ENCODE results near the gene HASPIN. TPM values are rescaled to one million over a fixed set of nuclear protein-coding genes. Genes with fewer than 3 reads are reported as not detected.
"Not testable (repeated sequence)": the region's sequence is repeated elsewhere in the genome, so short reads cannot be mapped to it uniquely, and the experiment has no call there.

Gene HASPIN
- total RNA-seq, 1 experiment from 2014 or later, result 6.4 TPM

DNA sequence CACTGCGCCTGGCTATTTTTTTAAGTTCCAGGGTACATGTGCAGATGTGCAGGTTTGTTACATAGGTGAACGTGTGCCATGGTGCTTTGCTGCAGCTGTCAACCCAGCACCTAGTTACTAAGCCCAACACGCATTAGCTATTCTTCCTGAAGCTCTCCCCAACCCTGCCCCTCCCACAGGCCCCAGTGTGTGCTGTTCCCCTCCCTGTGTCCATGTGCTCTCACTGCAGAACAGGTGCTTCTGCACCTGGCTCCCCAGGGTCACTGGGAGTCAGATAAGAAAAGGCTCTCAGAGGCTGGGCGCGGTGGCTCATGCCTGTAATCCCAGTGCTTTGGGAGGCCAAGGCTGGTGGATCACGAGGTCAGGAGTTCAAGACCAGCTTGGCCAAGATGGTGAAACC lies 6.2 kb downstream of the HASPIN start:
- no peak for DNase-seq (ENCODE audit: unreplicated experiment)
- H3K27ac Mint-ChIP-seq (ENCODE audit: low read depth, unreplicated experiment), result no peak overlapping the region

DNA sequence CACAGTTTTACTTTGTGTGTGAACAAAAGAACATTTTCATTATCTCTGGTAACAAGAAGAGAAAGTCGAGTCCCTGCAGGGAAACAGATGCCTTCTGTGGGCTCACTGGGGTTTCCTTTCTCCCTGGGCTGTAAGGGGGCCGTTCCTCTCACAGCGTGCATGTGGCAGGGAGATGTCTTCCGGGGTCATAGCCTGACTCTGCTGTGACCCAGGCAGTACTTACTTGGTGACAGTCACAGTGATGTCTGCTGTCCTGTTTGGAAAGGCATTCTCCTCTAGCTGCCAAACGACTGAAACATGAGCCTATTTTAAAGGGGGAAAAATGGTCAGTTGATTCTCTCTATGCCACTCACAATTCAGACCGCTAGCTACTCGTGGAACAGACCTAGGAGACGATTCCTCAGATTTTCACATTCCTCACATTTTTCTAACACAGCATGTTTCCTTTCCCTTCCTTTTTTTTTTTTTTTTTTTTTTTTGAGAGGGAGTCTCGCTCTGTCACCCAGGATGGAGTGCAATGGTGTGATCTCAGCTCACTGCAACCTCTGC lies 7.3 kb downstream of the HASPIN start:
- no peaks in the 10 kb centered on the region for H3K27me3 Mint-ChIP-seq (ENCODE audit: insufficient read depth, unreplicated experiment)
- CTCF ChIA-PET, result interaction anchor here (0.7 to 1.2 kb wide), 2 partner anchors 34 to 116 kb away, joined by 5 to 7 read pairs; no protein-coding TSS in a partner anchor
- intact Hi-C loops (cut with micrococcal nuclease), result loop anchor here (10.0 kb wide), 1 partner anchor 344 kb away; no protein-coding TSS in a partner anchor
- no peaks in the 10 kb centered on the region for H3K36me3 Mint-ChIP-seq (ENCODE audit: insufficient read depth, unreplicated experiment)
- no peak for DNase-seq (ENCODE audit: unreplicated experiment)
- no peak overlapping the region for H3K4me3 Mint-ChIP-seq (ENCODE audit: unreplicated experiment)
- H3K4me1 Mint-ChIP-seq (ENCODE audit: insufficient read depth, unreplicated experiment), result peaks cover 4% of the 10 kb centered on the region
- no peak overlapping the region for H3K27ac Mint-ChIP-seq (ENCODE audit: low read depth, unreplicated experiment)
- no TSS peak for BruUV-seq (replicated peaks)
- no peaks in the 10 kb centered on the region for H3K9me3 Mint-ChIP-seq (ENCODE audit: unreplicated experiment)
- POLR2A ChIA-PET, result no interaction called here
- TF ChIP-seq, protein P1, sequence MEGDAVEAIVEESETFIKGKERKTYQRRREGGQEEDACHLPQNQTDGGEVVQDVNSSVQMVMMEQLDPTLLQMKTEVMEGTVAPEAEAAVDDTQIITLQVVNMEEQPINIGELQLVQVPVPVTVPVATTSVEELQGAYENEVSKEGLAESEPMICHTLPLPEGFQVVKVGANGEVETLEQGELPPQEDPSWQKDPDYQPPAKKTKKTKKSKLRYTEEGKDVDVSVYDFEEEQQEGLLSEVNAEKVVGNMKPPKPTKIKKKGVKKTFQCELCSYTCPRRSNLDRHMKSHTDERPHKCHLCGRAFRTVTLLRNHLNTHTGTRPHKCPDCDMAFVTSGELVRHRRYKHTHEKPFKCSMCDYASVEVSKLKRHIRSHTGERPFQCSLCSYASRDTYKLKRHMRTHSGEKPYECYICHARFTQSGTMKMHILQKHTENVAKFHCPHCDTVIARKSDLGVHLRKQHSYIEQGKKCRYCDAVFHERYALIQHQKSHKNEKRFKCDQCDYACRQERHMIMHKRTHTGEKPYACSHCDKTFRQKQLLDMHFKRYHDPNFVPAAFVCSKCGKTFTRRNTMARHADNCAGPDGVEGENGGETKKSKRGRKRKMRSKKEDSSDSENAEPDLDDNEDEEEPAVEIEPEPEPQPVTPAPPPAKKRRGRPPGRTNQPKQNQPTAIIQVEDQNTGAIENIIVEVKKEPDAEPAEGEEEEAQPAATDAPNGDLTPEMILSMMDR (IDR thresholded peaks at IDR 0.05; ENCODE audit: unreplicated experiment), result no peak

More for the DNA sequence above, 6.2 kb downstream of the HASPIN start:
- Mint-ChIP-seq H3K4me3 (ENCODE audit: unreplicated experiment) (no peak overlapping the region), H3K4me1 (ENCODE audit: insufficient read depth, unreplicated experiment) (peaks cover 8% of the 10 kb centered on the region), H3K9me3 (ENCODE audit: unreplicated experiment) (no peaks in the 10 kb centered on the region), H3K36me3 (ENCODE audit: insufficient read depth, unreplicated experiment) (no peaks in the 10 kb centered on the region), H3K27me3 (ENCODE audit: insufficient read depth, unreplicated experiment) (no peaks in the 10 kb centered on the region)
- POLR2A ChIA-PET, result no interaction called here
- intact Hi-C loops (cut with micrococcal nuclease), result loop anchor here (10.0 kb wide), 1 partner anchor 345 kb away; no protein-coding TSS in a partner anchor
- TF ChIP-seq, protein P1 (IDR thresholded peaks at IDR 0.05; ENCODE audit: unreplicated experiment), result no peak
- no TSS peak for BruUV-seq (replicated peaks)
- CTCF ChIA-PET, result interaction anchor here (0.5 to 5.2 kb wide), 4 partner anchors 8 to 902 kb away, joined by 3 to 40 read pairs (median 5); no protein-coding TSS in a partner anchor

DNA sequence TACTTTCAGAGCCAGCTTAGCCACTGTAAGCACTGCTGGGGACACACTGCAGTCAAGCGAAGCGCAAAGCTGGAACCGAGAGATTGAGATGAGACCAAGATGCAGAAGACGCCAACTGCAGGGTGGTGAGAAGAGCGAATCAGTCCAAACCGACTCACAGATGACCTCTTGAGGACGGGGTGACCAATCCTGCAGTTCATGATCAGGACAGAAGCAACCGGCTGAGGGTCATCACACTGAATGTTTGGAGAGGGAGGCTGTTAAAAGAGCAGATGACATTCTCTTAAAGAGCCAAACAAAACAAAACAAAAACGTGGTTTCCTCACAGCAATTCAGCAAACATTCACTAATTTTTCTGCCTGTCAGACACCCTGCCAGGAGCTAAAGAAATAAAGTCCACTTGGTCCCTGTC lies 8.5 kb downstream of the HASPIN start:
- no peak overlapping the region for H3K27ac Mint-ChIP-seq (ENCODE audit: low read depth, unreplicated experiment)
- H3K4me3 Mint-ChIP-seq (ENCODE audit: unreplicated experiment), result no peak overlapping the region
- ChIA-PET CTCF (interaction anchor here (0.6 to 1.0 kb wide), 4 partner anchors 10 to 730 kb away, joined by 3 read pairs; no protein-coding TSS in a partner anchor), POLR2A (no interaction called here)
- no peak for DNase-seq (ENCODE audit: unreplicated experiment)
- no peaks in the 10 kb centered on the region for H3K27me3 Mint-ChIP-seq (ENCODE audit: insufficient read depth, unreplicated experiment)
- no TSS peak for BruUV-seq (replicated peaks)
- H3K9me3 Mint-ChIP-seq (ENCODE audit: unreplicated experiment), result no peaks in the 10 kb centered on the region
- intact Hi-C loops (cut with micrococcal nuclease), result loop anchor here (10.0 kb wide), 1 partner anchor 343 kb away; no protein-coding TSS in a partner anchor
- no peaks in the 10 kb centered on the region for H3K36me3 Mint-ChIP-seq (ENCODE audit: insufficient read depth, unreplicated experiment)
- H3K4me1 Mint-ChIP-seq (ENCODE audit: insufficient read depth, unreplicated experiment), result peaks cover 8% of the 10 kb centered on the region
- TF ChIP-seq, protein P1 (IDR thresholded peaks at IDR 0.05; ENCODE audit: unreplicated experiment), result no peak

DNA sequence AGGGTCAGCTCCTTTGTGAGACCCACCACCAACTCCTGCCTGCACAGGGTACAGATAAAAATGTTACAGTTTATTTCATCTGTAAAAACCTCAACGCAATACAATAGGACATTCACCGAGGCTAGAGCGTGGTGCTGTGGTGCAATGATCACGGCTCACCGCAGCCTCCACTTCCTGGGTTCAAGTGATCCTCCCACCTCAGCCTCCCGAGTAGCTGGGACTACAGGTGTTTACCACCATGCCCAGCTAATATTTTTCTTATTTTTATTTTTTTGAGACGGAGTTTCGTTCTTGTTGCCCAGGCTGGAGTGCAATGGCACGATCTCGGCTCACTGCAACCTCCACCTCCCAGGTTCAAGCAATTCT lies 11.2 kb downstream of the HASPIN start:
- not testable (repeated sequence) for H3K36me3 Mint-ChIP-seq (ENCODE audit: insufficient read depth, unreplicated experiment); H3K4me3 Mint-ChIP-seq (ENCODE audit: unreplicated experiment)
- intact Hi-C loops (cut with micrococcal nuclease), result loop anchor here (10.0 kb wide), 1 partner anchor 340 kb away; no protein-coding TSS in a partner anchor

More for the DNA sequence above, 11.2 kb downstream of the HASPIN start:
- ChIA-PET POLR2A (interaction anchor here (0.9 to 1.5 kb wide), 4 partner anchors 19 to 111 kb away, joined by 3 to 4 read pairs (median 3); partner anchors contain the start of gene P2RX5), CTCF (interaction anchor here (0.6 to 7.6 kb wide), 13 partner anchors 8 to 686 kb away, joined by 3 to 129 read pairs (median 5); partner anchors contain the start of gene NCBP3)
- not testable (repeated sequence) for H3K27ac Mint-ChIP-seq (ENCODE audit: low read depth, unreplicated experiment); DNase-seq (ENCODE audit: unreplicated experiment); BruUV-seq (replicated peaks); H3K9me3 Mint-ChIP-seq (ENCODE audit: unreplicated experiment); H3K27me3 Mint-ChIP-seq (ENCODE audit: insufficient read depth, unreplicated experiment)
- peaks cover 21% of the 10 kb centered on the region for H3K4me1 Mint-ChIP-seq (ENCODE audit: insufficient read depth, unreplicated experiment)
